ENCODE measurements around the gene DAPK3.
"Not testable (repeated sequence)": the region's sequence is repeated elsewhere in the genome, so short reads cannot be mapped to it uniquely, and the experiment has no call there.

DAPK3 gene

DNA sequence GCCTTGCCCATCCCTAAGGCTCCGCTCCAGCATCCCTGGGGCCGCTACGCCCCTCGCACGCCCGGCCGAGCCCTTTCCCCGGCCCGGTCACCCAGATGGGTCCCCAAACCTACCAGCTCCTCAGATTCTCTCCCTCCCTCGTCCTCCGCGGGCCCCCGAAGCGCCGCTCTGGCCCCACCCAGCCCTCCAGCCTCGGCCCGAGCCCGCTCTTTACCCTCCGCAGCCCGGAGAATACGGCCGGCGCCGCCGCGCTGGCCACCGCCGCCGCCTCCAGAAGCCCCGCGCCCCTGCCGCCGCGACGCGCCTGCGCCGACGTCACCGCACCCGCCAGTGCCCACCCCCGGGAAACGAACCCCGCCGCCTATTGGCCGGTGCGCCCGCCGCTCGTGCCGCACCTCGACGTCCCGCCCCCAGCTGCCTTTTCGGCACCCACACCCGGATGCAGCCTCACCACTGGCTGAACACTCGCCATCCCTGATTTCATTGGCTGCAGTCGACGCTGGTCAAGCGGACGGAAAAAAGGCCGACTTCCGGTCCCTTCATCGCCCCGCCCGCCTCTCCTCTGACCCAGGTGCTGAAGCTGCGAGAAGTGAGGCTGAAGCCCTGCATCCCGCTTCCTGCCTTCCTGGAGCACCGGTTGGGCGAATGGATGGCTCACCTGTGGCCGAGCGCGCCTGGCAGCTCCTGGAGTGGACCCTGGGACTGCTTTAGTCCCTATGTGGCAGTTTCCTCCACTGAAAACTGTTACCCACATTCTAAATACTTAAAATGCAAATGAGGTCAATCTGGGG lies at the start of gene DAPK3:
Gene DAPK3, minus strand, starts transcription at position 292 of the 791 bp plus-strand sequence. CDS start 1,364 bp downstream, outside the sequence.
- peak; percentile 91 to 95 for DNase-seq (ENCODE audit: low read depth in 2 of 2)

GRCh38 chr19:4019578-4019977 lies 48.7 kb upstream of the DAPK3 start:
- no peak for DNase-seq (ENCODE audit: low read depth in 2 of 2)

DNA sequence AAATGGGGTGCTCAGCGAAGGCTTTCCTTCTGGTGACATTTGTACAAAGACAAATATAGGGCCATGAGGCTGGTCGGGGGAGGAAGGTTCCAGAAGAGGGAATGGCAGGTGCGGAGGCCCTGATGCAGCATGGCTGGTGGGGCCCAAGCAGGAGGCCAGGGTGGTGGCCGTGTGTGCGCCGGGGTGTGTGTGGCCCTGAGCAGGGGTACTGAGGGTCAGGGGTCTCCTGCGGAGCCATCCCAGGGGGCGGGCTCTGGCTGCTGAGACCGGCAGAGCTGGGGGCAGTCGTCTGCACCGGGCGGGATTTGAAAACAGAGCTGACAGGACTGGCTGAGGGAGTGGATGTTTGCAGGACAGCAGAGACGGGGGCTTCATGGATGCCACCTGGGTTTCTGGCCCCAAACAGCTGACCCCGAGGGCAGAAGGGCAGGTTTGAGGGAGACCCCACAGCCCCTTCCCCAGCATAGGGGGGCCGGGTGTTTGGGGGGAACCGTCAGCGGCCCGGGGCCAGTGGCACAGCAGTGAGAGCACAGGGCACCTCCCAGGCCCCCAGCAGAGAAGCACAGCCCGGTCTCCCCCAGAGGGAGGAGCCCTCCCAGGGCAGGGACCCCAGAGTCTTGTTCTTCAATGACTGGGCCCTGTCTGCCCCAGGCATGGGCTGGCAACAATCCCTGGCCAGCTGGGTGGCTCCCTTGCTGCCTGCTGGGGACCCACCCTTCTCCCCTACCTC lies 48.0 kb upstream of the DAPK3 start:
- DNase-seq (ENCODE audit: low read depth in 2 of 2) = no peak

GRCh38 chr19:4018140-4018613 lies 47.3 kb upstream of the DAPK3 start:
- DNase-seq (ENCODE audit: low read depth in 2 of 2) = no peak

DNA sequence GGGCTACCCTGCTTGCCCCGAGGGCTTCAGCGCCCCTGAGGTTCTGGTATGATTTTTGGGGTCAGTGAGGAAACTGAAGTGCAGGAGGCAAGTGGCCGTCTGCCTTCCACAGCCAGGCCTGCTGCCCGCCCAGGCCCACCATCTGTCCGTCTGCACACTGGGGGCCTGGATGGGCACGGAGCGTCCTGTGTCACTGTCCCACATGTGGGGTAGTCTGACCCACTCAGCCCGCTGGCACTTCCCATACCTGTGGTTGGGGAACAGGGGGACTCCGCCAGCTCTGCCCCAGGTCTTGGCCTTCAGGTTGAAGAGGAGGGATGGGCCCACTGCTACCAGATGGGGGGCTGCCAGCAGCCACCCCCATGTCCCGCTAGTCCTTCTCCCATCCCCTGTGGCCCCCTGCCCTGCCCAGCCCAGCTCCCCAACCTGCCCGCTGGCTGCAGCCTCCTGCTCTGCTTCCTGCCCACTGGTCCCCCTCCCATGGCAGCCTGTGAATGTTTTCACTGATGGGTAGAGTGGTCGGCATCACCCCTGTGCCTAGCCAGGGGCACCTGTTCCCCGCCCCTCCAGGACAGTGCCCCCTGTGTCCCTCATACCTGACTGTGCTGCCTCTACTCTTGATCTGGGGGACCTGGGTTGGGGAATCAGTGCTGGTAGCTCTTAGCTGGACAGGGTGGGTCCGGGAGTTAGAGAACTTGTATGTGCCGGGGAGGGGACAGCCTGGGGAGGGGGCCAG lies 46.2 kb upstream of the DAPK3 start:
- DNase-seq (ENCODE audit: low read depth in 2 of 2) = no peak

DNA sequence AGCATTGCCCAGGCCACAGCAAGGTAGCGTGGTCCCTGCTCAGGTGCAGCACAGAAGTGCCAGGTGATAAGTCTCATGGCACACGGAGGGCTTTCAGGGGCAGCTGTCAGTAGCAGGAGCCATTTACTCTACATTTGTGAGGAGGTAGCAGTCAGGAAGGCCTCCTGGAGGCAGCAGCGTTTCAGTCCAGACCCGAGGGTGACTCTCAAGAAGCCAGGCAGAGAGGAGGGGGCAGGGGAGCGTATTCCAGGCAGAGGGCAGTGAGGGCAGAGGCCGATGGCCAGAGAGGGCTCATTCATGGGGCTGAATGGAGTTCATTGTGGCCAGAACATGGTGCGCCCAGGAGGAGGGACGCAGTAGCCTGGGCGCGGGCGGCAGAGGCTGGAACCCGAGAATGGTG lies 45.6 kb upstream of the DAPK3 start:
- DNase-seq (ENCODE audit: low read depth in 2 of 2) = no peak

GRCh38 chr19:4015705-4016402 lies 45.0 kb upstream of the DAPK3 start:
- no peak for DNase-seq (ENCODE audit: low read depth in 2 of 2)

DNA sequence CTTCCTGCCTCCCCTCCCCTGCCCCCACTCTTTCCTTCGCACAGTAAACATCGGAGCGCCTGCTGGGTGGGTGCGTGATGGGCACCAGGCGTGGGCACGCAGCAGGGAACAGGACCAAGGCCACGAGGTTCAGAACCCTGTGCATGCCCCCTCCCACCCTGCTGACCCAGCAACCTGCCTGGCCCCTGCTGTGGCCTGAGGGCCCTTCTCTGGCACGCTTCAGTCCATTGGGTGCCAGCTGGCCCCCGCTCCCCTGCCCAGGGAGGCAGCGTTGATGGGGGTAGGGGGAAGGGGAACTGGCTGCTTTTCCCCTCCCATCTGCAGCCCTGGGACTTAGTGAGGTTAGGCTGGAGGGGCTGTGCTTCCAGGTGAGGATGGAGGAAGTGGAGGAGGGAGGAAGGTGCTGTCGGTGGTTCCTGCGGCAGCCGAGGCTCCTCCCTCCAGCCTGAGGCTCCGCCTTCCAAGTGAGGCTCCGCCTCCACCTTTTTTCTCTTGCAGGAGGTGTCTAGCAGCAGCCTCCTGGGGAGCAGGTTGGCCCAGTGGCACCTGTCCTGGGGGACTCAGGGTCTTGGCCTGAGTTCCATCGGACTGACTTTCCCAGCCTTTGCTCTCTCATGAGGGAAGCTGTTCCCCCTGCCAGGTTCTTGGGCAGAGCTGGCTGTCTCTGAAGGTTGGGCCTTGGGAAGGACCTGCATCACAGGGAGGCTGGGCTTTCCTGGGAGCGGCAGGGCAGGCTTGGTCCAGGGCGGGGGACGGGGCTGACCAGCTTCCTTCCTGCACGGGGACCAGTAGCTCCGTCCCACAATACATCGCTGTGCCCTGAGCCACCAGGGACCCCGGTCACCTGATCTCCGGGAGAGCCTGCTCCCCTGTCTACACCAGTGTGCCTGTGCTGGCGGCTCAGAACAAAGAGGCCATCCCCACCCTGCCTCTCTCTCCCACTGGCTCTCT lies 43.9 kb upstream of the DAPK3 start:
- DNase-seq (ENCODE audit: low read depth in 2 of 2) = peak in 1 of 2 donors; percentile 14

DNA sequence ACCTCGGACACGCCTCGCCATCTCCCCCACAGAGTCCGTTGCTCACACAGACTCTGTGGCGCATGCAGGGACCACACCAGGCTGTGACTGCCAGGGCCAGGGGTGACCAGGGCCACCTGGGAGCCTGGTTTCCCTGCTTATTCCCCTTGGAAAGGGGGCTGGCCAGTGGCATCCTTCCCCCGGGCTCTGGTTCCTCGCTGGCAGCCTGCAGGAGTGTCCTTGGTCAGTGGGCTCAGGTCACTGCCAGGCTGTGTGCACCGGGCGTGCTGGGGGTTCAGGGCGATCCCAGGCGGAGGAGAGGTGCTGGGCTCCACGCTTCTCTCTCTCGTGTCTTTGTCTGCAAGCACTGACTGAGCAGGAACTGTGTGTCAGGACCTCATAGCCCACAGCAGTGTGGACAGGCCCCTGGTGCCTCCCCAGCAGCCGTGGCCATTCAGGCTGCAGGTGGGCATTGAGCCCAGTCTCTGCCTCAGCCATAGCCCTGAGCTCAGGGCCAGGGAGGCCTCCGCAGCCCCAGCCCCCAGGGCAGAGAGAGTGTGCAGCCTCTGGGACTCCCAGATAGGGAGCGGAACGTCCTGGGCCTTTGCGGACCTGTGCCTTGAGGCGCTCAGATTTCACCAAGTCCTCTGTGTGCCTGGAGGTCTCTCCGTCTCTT lies 43.1 kb upstream of the DAPK3 start:
- DNase-seq (ENCODE audit: low read depth in 2 of 2) = no peak

DNA sequence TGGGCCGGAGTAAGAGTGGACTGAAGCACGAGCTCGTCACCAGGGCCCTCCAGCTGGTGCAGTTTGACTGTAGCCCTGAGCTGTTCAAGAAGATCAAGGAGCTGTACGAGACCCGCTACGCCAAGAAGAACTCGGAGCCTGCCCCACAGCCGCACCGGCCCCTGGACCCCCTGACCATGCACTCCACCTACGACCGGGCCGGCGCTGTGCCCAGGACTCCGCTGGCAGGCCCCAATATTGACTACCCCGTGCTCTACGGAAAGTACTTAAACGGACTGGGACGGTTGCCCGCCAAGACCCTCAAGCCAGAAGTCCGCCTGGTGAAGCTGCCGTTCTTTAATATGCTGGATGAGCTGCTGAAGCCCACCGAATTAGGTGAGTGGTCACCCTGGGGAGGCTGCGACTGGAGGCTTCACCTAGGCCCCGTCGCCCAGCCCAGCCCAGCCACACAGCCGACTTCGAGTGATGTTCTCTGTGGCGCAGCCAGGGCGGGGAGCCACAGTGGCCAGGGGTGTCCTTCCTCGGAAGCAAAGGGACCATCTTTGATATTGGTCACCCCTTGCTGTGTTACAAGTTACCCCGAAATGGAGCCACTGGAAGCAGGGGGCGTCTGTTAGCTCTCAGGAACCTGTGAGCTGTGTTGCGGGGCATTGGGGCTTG lies 42.2 kb upstream of the DAPK3 start:
- no peak for DNase-seq (ENCODE audit: low read depth in 2 of 2)

GRCh38 chr19:4012092-4012974 lies 41.4 kb upstream of the DAPK3 start:
- no peak for DNase-seq (ENCODE audit: low read depth in 2 of 2)

GRCh38 chr19:4011430-4011829 lies 40.5 kb upstream of the DAPK3 start:
- not testable (repeated sequence) for DNase-seq (ENCODE audit: low read depth in 2 of 2)

GRCh38 chr19:4010808-4011110 lies 39.9 kb upstream of the DAPK3 start:
- no peak for DNase-seq (ENCODE audit: low read depth in 2 of 2)

DNA sequence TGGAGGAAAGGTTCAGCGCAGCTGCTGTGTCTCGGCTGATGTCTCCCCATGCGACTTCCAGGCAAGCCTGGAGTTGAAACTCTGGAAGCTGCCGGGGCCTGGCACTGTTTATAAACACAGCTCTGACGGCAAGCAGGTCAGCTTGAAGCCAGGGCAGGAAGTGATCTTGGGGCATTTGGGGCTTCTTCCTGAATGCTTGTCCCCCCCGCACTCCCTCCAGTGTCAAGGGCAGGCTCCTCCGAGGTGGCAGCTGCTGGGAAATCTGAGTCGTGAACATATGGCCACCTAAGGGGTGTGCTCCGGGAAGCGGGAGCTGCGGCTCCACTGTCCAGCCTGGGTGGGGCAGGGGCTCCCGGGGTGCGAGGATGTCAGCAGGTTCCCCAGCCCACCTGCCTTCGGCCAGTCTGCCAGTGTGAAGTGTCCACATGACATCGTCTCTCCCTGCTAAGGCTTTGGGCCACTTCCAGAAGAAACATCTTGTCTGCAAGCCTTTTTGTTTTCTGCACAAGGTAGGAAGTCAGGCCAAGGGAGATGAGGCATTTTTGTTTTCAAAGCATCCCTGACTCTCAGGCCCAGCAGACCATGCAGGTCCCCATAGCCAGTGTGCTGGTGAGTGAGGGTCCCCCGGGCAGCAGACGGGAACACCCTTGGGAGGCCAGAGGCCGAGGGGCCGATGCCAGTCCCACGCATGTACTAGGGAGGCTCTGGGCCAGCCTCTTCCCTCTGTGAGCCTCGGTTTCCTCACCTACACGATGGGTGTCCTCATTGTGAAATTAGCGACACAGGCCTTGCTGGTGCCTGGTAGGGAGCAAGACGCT lies 39.3 kb upstream of the DAPK3 start:
- DNase-seq (ENCODE audit: low read depth in 2 of 2) = no peak

DNA sequence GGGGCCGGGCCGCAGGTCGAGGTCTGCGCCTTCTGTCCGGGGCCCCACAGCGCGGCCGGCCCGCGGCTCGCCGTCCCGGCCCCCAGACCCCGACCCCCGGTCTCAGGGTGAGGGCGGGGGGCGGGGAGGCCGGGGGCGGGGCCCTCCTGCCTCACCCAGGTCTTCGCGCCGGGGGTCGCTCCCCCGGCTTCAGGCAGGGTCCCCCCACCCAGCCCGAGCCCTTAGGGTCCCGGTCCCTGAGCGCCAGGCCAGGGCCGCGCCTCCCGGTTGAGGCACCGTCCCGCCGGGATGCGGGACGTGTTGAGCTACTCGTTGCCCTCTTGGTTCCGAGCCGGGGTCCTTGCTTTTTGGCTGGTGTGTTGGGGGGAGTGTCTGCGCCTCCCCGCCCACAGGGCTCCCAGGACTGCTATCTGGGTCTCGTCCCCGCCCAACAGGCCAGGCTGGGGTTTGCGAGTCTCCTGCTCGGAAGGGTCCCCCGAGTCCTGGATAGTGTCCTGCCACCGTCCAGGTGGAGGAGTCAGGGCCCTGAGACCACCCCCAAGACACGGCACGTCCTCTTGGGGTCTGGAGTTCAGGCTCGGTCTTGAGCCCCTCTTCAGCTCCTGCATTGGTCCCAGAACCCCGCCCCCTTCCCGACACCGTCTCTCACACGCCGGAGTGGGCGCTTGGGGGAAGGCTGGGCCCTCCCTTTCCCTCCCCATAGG lies 37.1 kb upstream of the DAPK3 start:
- DNase-seq (ENCODE audit: low read depth in 2 of 2) = no peak

DNA sequence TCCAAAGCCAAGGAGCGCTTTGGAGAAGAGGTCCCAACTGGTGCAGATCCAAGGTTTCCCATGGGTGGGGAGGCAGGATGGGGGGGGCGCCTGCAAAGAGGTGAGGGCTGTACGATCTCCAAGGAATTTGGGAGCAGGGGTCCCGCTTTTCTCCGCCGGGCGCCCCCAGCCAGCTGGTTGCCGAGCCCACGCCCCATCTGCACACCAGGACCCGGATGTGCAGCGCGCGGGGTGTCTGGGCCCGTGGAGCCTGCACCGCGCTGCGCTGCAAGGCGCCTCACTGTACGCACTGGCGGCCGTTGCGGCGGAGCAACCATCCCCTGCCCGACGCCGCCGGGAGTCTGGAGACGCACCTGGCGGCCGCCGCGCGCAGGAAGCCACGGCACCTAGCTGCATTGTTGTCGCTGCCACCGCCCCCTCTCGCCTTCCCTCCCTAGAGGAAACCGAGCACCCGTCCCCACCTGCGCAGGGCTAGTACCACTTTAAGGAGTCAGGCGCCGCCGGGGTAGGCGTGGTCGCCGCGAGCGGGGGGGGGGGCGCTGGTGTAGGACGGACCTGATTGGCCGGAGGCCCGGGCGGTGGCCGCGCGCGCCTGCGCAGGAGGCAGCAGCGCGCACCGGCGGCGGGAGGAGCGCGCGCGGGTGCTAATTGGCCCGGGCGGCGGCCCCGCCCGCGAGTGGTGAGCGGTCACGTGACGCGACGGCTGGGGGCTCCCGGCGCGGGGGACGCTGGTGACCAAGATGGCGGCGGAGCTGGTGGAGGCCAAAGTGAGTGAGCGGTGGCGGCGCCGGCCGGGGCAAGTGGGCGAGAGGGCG lies 36.3 kb upstream of the DAPK3 start, which contains the start of gene PIAS4:
Gene PIAS4, plus strand, starts transcription at position 716 of the 815 bp plus-strand sequence. Its CDS starts 25 bp downstream, at position 741.
- DNase-seq (ENCODE audit: low read depth in 2 of 2) = peak; percentile 86 to 97
